Lower leg skin (tissue), 4 donors: ENCODE data around the gene PLCD3. TPM values are rescaled to one million over a fixed set of nuclear protein-coding genes. Genes with fewer than 3 reads are reported as not detected.

ENCODE experiments used
- DNase-seq, 2 donors: peaks; one replicate each; pipeline ENCODE4 v3.0.0-alpha.2; 2019; ENCODE audit warnings: low spot score in 2 of 2
- H3K4me3 ChIP-seq: fragments of 200-600 bp; sonication (generic); 2 replicates; pipeline ENCODE4 v1.5.1; 2017; ENCODE audit warnings: mild to moderate bottlenecking, low read depth; ENCODE audit not compliant: poor library complexity, severe bottlenecking
- POLR2A ChIP-seq, 2 donors: fragments of 450-650 bp; IDR thresholded peaks; one replicate each; pipeline ENCODE4 v1.6.1; 2016 to 2017; ENCODE audit warnings: antibody characterized with exemption in 2 of 2, mild to moderate bottlenecking in 1 of 2, moderate library complexity in 1 of 2
- WGBS, 2 donors: methylation state at CpG; one replicate each; pipeline ENCODE4 v1.1.5; 2018; 5-methylcytosine and 5-hydroxymethylcytosine counted together
- intact Hi-C: fragments of 100-400 bp; cut with DNase I; formaldehyde crosslinking; loops from one replicate; pipeline ENCODE4 v1.15.0; 2023; ENCODE audit warnings: low total_unique reads
- total RNA-seq, 4 donors: library from RNA; depleted of rRNA; stranded (reverse); fragments of >200 nt; gene quantifications; one replicate each; pipeline ENCODE4 v1.1.0, GENCODE V29; 2016
- TF ChIP-seq, protein P1 (sequence below), 3 donors: fragments of 450-650 bp; IDR thresholded peaks; one replicate each; pipeline ENCODE4 v1.5.1; 2016; ENCODE audit warnings: antibody characterized with exemption in 3 of 3, mild to moderate bottlenecking in 3 of 3, moderate library complexity in 2 of 3

Gene PLCD3
- total RNA-seq, 4 donors from 2014 or later: 65.7 to 180 (median 105) TPM

- 46 to 47% methylated on average over 9 of the region's 9 CpGs for WGBS, 2 donors
- H3K4me3 ChIP-seq: no peak overlapping the region
- TF ChIP-seq, protein P1, sequence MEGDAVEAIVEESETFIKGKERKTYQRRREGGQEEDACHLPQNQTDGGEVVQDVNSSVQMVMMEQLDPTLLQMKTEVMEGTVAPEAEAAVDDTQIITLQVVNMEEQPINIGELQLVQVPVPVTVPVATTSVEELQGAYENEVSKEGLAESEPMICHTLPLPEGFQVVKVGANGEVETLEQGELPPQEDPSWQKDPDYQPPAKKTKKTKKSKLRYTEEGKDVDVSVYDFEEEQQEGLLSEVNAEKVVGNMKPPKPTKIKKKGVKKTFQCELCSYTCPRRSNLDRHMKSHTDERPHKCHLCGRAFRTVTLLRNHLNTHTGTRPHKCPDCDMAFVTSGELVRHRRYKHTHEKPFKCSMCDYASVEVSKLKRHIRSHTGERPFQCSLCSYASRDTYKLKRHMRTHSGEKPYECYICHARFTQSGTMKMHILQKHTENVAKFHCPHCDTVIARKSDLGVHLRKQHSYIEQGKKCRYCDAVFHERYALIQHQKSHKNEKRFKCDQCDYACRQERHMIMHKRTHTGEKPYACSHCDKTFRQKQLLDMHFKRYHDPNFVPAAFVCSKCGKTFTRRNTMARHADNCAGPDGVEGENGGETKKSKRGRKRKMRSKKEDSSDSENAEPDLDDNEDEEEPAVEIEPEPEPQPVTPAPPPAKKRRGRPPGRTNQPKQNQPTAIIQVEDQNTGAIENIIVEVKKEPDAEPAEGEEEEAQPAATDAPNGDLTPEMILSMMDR (IDR thresholded peaks at IDR 0.05): peak in 1 of 3 donors; percentile 31
- no peak for TF ChIP-seq POLR2A (IDR thresholded peaks at IDR 0.05)
- intact Hi-C loops: loop anchor here (10.0 kb wide), 1 partner anchor 74 kb away; no protein-coding TSS in a partner anchor
- peak; percentile 87 to 98 for DNase-seq
Measured at GRCh38 chr17:45098869-45099616, 33.3 kb downstream of the PLCD3 start.

DNA sequence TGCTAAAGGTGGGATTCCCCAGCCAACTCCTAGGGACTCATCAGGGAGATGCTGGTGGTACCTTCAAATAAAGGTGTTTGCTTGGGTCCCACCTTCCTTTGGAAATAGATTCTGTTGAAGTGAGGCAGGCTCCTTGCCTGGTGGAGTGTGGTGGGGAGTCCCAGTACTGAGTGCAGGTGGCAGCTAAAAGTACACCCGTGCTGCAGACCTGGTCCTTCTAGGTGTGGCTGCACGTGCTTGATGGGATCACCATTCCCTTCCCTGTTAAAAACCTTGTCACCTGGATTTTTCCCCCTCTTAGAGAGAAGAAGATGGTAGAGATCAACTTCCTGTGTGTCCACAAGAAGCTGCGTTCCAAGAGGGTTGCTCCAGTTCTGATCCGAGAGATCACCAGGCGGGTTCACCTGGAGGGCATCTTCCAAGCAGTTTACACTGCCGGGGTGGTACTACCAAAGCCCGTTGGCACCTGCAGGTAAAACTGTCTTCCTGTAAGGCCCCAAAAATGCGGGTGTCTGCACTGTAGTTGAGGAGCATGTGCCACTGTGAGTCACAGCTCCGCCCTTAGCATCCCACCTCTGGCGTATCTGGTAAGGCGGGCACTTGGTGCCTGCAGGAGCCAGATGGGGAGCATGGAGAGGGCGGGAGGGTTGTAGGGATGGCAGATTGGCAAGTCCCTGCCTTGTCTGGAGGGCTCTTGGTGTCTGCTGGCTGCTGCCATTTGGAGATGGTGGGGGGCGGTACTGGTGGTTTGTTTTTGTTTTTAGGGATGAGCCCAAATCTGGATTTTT is 34.0 kb downstream of the PLCD3 start:
- TF ChIP-seq POLR2A (IDR thresholded peaks at IDR 0.05): no peak
- TF ChIP-seq, protein P1 (IDR thresholded peaks at IDR 0.05): no peak
- H3K4me3 ChIP-seq: no peak overlapping the region
- 70% methylated on average over 13 of the region's 13 CpGs for WGBS, 2 donors
- no peak for DNase-seq
- intact Hi-C loops: loop anchor here (10.0 kb wide), 1 partner anchor 73 kb away; no protein-coding TSS in a partner anchor

GRCh38 chr17:45096926-45097325 is 35.4 kb downstream of the PLCD3 start:
- no peak overlapping the region for H3K4me3 ChIP-seq
- intact Hi-C loops: loop anchor here (10.0 kb wide), 1 partner anchor 72 kb away; no protein-coding TSS in a partner anchor
- TF ChIP-seq, protein P1 (IDR thresholded peaks at IDR 0.05): no peak
- TF ChIP-seq POLR2A (IDR thresholded peaks at IDR 0.05): no peak
- DNase-seq: no peak
- WGBS, 2 donors: 93 to 98% methylated on average over 11 of the region's 11 CpGs

DNA sequence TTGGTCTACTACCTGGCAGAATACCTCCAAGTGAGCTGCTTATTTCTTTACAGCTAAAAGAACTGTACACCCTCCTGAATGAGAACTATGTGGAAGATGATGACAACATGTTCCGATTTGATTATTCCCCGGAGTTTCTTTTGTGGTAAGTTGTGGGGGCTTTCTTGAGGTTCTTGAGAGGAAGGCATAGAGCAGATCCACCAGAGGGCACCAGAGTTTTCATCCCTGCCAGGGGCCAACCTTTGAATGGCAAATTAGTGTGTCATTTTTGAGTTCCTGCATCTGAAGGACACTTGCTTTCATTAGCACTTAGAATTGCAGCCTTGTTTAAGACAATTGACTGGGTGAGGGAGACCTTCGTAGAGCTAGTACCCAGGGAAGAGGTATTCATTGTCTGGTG is 36.2 kb downstream of the PLCD3 start:
- WGBS, 2 donors: 68 to 69% methylated on average over 3 of the region's 3 CpGs
- DNase-seq: no peak
- H3K4me3 ChIP-seq: no peak overlapping the region
- intact Hi-C loops: loop anchor here (10.0 kb wide), 1 partner anchor 71 kb away; no protein-coding TSS in a partner anchor
- TF ChIP-seq, protein P1 (IDR thresholded peaks at IDR 0.05): no peak
- no peak for TF ChIP-seq POLR2A (IDR thresholded peaks at IDR 0.05)

DNA sequence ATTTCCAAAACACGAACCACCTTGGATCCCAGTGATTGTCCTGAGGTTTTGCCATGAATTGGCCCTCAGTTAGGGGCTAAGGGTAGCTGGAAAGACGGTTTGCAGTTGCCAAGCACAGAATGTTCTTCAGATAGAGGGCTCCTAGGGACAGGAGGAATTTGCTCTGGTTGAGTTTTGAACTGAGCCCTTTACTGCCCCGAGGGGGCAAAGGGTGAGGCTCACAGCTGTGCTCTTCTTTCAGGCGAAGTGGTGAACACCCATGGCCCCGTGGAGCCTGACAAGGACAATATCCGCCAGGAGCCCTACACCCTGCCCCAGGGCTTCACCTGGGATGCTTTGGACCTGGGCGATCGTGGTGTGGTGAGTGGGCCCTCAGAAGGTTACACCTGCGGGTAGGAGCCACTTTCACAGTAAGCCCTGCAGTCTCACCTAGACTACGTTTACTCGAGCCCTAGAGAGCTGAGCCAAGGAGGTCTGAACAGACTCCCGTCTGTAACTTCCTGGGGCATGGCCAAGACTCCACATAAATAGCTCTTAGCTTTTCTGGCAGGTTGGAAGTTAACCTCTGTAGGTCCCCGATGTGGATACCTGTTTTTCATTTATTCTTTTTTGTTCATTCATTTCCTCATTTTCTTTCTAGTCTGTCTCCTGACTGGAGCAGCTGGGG is 38.7 kb downstream of the PLCD3 start:
- TF ChIP-seq, protein P1 (IDR thresholded peaks at IDR 0.05): no peak
- TF ChIP-seq POLR2A (IDR thresholded peaks at IDR 0.05): no peak
- DNase-seq: no peak
- no peak overlapping the region for H3K4me3 ChIP-seq
- intact Hi-C loops: loop anchor here (5.0 to 10.0 kb wide), 2 partner anchors 69 to 1761 kb away; no protein-coding TSS in a partner anchor
- 29 to 31% methylated on average over 13 of the region's 13 CpGs for WGBS, 2 donors
